ENCODE measurements around the gene DNAJC17.

DNAJC17 gene

DNA sequence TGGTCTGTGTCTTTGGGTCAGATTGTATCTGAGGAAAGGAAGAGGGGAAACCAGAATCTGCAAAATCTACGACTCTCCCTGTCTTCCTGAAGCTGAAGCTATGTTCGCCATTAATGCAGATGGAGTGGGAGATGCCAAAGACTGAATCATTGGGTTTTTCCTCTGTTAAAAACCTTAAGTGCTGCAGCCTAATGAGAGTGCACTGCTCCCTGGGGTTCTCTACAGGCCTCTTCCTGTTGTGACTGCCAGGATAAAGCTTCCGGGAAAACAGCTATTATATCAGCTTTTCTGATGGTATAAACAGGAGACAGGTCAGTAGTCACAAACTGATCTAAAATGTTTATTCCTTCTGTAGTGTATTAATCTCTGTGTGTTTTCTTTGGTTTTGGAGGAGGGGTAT, 76.2 kb downstream of the DNAJC17 start:
- DNase-seq, result no peak

DNA sequence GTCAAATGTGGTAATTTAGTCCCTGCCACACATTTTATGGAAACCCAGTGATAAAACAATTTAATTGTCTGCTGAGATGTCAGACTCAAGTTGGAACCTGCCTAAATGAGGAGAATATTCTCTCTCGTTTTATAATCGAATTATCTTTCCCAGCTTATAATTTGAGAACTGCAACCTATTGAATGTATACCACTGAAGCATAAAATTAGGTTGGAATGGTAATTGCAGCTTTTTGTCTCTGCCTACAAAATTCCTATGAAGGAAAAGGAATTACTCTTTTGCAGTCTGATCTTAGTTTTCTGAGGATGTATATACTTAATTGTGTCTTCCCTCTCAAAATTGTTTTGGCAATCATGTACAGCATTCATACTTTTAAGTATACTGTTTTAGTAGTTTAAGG, 83.4 kb downstream of the DNAJC17 start:
- no peak for DNase-seq

- DNase-seq, result no peak
These were observed 84.3 kb downstream of the DNAJC17 start for GRCh38 chr15:40722934-40723333.

- DNase-seq, result no peak
These were observed 84.9 kb downstream of the DNAJC17 start for GRCh38 chr15:40722354-40722753.

DNA sequence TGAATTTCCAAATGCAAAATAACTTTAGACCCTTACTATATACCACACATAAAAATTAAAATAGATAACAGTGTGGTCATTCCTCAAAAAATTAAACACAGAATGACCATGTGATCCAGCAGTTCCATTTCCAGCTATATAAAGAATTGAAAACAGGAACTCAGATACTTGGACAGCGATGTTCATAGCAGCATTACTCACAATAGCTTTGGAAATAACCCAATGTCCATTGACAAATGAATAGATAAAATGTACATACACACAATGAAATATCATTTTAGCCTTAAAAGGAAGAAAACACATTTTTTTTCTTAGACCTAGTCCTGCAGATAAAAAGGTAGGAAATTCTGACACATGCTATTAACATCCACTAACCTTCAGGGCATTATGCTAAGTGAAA, 85.6 kb downstream of the DNAJC17 start:
- DNase-seq, result no peak

- no peak for DNase-seq
These were observed 91.1 kb downstream of the DNAJC17 start for GRCh38 chr15:40716165-40716564.

Measured in bone marrow (tissue), 2 donors.